Astrocyte (in vitro differentiated cells and primary cell): ENCODE measurements around the gene RPH3AL.

ENCODE experiments used
- EZH2 ChIP-seq: IDR thresholded peaks from 2 replicates; pipeline ENCODE4 v1.6.1; 2012; ENCODE audit warnings: mild to moderate bottlenecking, low read length, inconsistent platforms; ENCODE audit not compliant: insufficient read depth
- TF ChIP-seq, protein P1 (sequence below): IDR thresholded peaks from 2 replicates; pipeline ENCODE4 v1.5.1; 2011; ENCODE audit warnings: low read depth, mild to moderate bottlenecking, inconsistent platforms, low read length, moderate library complexity; ENCODE audit not compliant: insufficient read depth

DNA sequence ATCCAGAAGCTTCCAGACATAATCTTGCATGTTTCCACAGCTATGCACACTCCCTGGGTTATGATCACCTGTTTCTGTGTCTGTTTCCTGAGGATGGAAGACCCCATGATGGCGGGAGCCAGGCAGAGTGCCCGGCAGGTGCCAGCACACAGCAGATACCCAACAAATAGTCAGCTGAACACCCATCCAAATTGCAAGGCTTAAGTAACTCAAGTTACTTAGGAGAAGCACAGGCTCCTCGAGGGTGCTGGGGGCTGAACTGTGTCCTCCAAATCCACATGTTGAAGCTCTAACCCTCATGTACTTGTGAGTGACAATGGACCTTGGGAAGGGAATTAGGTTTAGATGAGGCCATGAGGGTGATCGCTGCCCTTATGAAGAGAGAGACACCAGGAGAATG lies 91.7 kb downstream of the RPH3AL start:
- TF ChIP-seq, protein P1, sequence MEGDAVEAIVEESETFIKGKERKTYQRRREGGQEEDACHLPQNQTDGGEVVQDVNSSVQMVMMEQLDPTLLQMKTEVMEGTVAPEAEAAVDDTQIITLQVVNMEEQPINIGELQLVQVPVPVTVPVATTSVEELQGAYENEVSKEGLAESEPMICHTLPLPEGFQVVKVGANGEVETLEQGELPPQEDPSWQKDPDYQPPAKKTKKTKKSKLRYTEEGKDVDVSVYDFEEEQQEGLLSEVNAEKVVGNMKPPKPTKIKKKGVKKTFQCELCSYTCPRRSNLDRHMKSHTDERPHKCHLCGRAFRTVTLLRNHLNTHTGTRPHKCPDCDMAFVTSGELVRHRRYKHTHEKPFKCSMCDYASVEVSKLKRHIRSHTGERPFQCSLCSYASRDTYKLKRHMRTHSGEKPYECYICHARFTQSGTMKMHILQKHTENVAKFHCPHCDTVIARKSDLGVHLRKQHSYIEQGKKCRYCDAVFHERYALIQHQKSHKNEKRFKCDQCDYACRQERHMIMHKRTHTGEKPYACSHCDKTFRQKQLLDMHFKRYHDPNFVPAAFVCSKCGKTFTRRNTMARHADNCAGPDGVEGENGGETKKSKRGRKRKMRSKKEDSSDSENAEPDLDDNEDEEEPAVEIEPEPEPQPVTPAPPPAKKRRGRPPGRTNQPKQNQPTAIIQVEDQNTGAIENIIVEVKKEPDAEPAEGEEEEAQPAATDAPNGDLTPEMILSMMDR, result no peak
- TF ChIP-seq EZH2, result no peak
